GM23338 (cell line): ENCODE results near the gene FNDC7. TPM values are rescaled to one million over a fixed set of nuclear protein-coding genes. Genes with fewer than 3 reads are reported as not detected.

Source experiments
- ATAC-seq: fragments of 200-7000 bp; cut with Tn5 transposase; 3 replicates; pipeline ENCODE4 v1.9.1; 2020
- DNase-seq: peaks from one replicate; pipeline ENCODE4 v3.0.0-alpha.2; 2015; ENCODE audit warnings: low spot score
- H2AFZ ChIP-seq: fragments of 200-600 bp; sonication (generic); 2 replicates; pipeline ENCODE4 v1.8.0; 2016; ENCODE audit warnings: antibody characterized with exemption, mild to moderate bottlenecking, moderate library complexity
- H3F3A ChIP-seq: fragments of 200-600 bp; sonication (generic); replicated peaks from 2 replicates; pipeline ENCODE4 v1.8.0; 2017; ENCODE audit warnings: antibody characterized with exemption, mixed run types, low read depth
- H3K27ac ChIP-seq: fragments of 200-600 bp; sonication (generic); 2 replicates; pipeline ENCODE4 v1.6.1; 2016; ENCODE audit warnings: low read depth
- H3K27me3 ChIP-seq: fragments of 200-600 bp; sonication (generic); 2 replicates; pipeline ENCODE4 v1.8.0; 2016; ENCODE audit warnings: mild to moderate bottlenecking, mixed run types, moderate library complexity; ENCODE audit not compliant: insufficient read depth
- H3K36me3 ChIP-seq: fragments of 200-600 bp; sonication (generic); 2 replicates; pipeline ENCODE4 v1.8.0; 2016; ENCODE audit warnings: mild to moderate bottlenecking; ENCODE audit not compliant: insufficient read depth
- H3K4me1 ChIP-seq: fragments of 200-600 bp; sonication (generic); 2 replicates; pipeline ENCODE4 v1.8.0; 2016; ENCODE audit warnings: mild to moderate bottlenecking, moderate library complexity; ENCODE audit not compliant: insufficient read depth
- H3K4me2 ChIP-seq: fragments of 200-600 bp; sonication (generic); 2 replicates; pipeline ENCODE4 v1.7.1; 2017; ENCODE audit warnings: mixed run types
- H3K4me3 ChIP-seq: fragments of 200-600 bp; sonication (generic); 2 replicates; pipeline ENCODE4 v1.6.1; 2016; ENCODE audit warnings: mixed run types
- H3K79me2 ChIP-seq: fragments of 200-600 bp; sonication (generic); replicated peaks from 2 replicates; pipeline ENCODE4 v1.8.0; 2017; ENCODE audit warnings: mild to moderate bottlenecking; ENCODE audit not compliant: insufficient read depth
- H3K9me2 ChIP-seq: fragments of 200-600 bp; sonication (generic); 2 replicates; pipeline ENCODE4 v1.8.0; 2017; ENCODE audit not compliant: insufficient read depth
- H4K20me1 ChIP-seq: fragments of 200-600 bp; sonication (generic); replicated peaks from 2 replicates; pipeline ENCODE4 v1.8.0; 2017; ENCODE audit warnings: mild to moderate bottlenecking; ENCODE audit not compliant: insufficient read depth
- H3K27ac Mint-ChIP-seq: 2 replicates; pipeline ENCODE4 v1.8.0; 2020; ENCODE audit warnings: inconsistent platforms, mild to moderate bottlenecking, moderate library complexity, mixed read lengths
- H3K27me3 Mint-ChIP-seq: 3 replicates; pipeline ENCODE4 v1.8.0; 2022; ENCODE audit warnings: low read depth, mild to moderate bottlenecking, moderate library complexity, mixed read lengths, inconsistent platforms; ENCODE audit not compliant: insufficient read depth, poor library complexity
- H3K36me3 Mint-ChIP-seq: 3 replicates; pipeline ENCODE4 v1.8.0; 2021; ENCODE audit warnings: low read depth, mild to moderate bottlenecking, inconsistent platforms, moderate library complexity, mixed read lengths
- H3K4me1 Mint-ChIP-seq: 3 replicates; pipeline ENCODE4 v1.8.0; 2020; ENCODE audit warnings: mild to moderate bottlenecking, inconsistent platforms, mixed read lengths
- H3K4me3 Mint-ChIP-seq: 3 replicates; pipeline ENCODE4 v1.8.0; 2021; ENCODE audit warnings: moderate library complexity, mild to moderate bottlenecking, inconsistent platforms, mixed read lengths
- H3K9me3 Mint-ChIP-seq: 3 replicates; pipeline ENCODE4 v1.8.0; 2020; ENCODE audit warnings: moderate library complexity, mild to moderate bottlenecking, inconsistent platforms, mixed read lengths
- CREB1 ChIP-seq: fragments of 250-450 bp; sonication (Bioruptor Pico); IDR thresholded peaks from 2 replicates; pipeline ENCODE4 v1.5.0; 2020; ENCODE audit warnings: low read depth, mild to moderate bottlenecking, moderate library complexity
- EZH2 ChIP-seq: fragments of 200-600 bp; sonication (generic); IDR thresholded peaks from one replicate; pipeline ENCODE4 v1.8.0; 2017; ENCODE audit warnings: antibody characterized with exemption, mild to moderate bottlenecking, low read depth; ENCODE audit not compliant: unreplicated experiment
- EZH2phosphoT487 ChIP-seq: fragments of 200-600 bp; sonication (generic); IDR thresholded peaks from one replicate; pipeline ENCODE4 v1.8.1; 2018; ENCODE audit warnings: antibody characterized with exemption; ENCODE audit not compliant: unreplicated experiment
- JUNB ChIP-seq: IDR thresholded peaks from one replicate; pipeline ENCODE4 v1.6.1; 2016; ENCODE audit warnings: antibody characterized with exemption; ENCODE audit not compliant: unreplicated experiment
- NANOG ChIP-seq: IDR thresholded peaks from 2 replicates; pipeline ENCODE4 v1.6.1; 2016; ENCODE audit warnings: antibody characterized with exemption, borderline replicate concordance
- POLR2AphosphoS5 ChIP-seq: IDR thresholded peaks from 2 replicates; pipeline ENCODE4 v1.6.1; 2016; ENCODE audit warnings: antibody characterized with exemption, low read depth
- STAT1 ChIP-seq: IDR thresholded peaks from one replicate; pipeline ENCODE4 v1.6.1; 2016; ENCODE audit warnings: antibody characterized with exemption; ENCODE audit not compliant: unreplicated experiment
- ZNF114 ChIP-seq: fragments of 250-450 bp; sonication (Bioruptor Pico); IDR thresholded peaks from 2 replicates; pipeline ENCODE4 v1.5.0; 2020; ENCODE audit warnings: mild to moderate bottlenecking, moderate library complexity
- ZNF331 ChIP-seq: fragments of 250-450 bp; sonication (Bioruptor Pico); IDR thresholded peaks from 2 replicates; pipeline ENCODE4 v1.5.0; 2020; ENCODE audit warnings: low read depth, mild to moderate bottlenecking, moderate library complexity
- polyA plus RNA-seq: library from polyadenylated mRNA; unstranded; fragments of >200 nt; fragmentation: Nextera tagmentation; extraction: Ambion mirVana; gene quantifications from 2 replicates; pipeline ENCODE4 v1.2.1, GENCODE V29; 2016
- total RNA-seq: library from RNA; depleted of rRNA; stranded (reverse); fragments of >200 nt; shearing (Covaris generic); gene quantifications from 2 replicates; pipeline ENCODE4 v1.2.3, GENCODE V29; 2014
- TF ChIP-seq, protein P1 (sequence below): fragments of 250-450 bp; sonication (Bioruptor Pico); IDR thresholded peaks from 2 replicates; pipeline ENCODE4 v1.5.0; 2020; ENCODE audit warnings: mild to moderate bottlenecking, moderate library complexity
- TF ChIP-seq, protein P2 (sequence below): IDR thresholded peaks from one replicate; pipeline ENCODE4 v1.6.1; 2018; ENCODE audit warnings: antibody characterized with exemption; ENCODE audit not compliant: unreplicated experiment
- TF ChIP-seq, protein P3 (sequence below): IDR thresholded peaks from 2 replicates; pipeline ENCODE4 v1.6.1; 2016; ENCODE audit warnings: antibody characterized with exemption
- TF ChIP-seq, protein P4 (sequence below), 2 experiments: fragments of 200-600 bp in 1 of 2; sonication (generic) in 1 of 2; conservative IDR thresholded peaks; 2 replicates each; pipeline versions ENCODE4 v1.5.1 to v1.6.1; 2016 to 2017; ENCODE audit warnings: antibody characterized with exemption in 2 of 2, low read depth in 2 of 2, mild to moderate bottlenecking in 2 of 2, moderate library complexity in 1 of 2

FNDC7 gene
- total and polyA plus RNA-seq, 2 experiments from 2014 or later: 0.06 to 0.28 TPM

DNA sequence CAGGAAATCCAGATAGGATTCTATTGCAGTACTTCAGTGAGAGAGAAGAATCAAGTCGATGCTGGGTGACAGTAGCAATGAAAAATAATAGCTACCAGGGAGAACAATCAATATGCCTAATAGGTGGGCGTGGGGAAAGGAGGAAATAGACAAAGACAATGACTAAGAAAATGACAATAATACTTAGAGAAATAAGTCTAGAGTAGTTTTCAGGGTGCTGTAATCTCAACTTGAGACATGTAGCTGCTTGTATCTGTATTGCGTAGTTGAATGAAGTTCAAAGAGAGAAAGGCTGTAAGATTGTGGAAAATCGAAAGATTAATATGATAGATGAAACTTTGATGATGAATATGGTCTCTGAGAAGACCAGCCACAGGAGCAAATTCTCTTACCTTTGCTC is 36.4 kb downstream of the FNDC7 start:
- 0 out of 2 replicates have a peak, but pooled peaks cover 4% of the 10 kb centered on the region for H4K20me1 ChIP-seq
- H3K4me2 ChIP-seq: no peak overlapping the region
- H3F3A ChIP-seq: no peaks in the 10 kb centered on the region
- 0 out of 2 replicates have a peak, but pooled peaks cover 3% of the 10 kb centered on the region for H3K4me1 ChIP-seq
- H3K79me2 ChIP-seq: peaks cover 28% of the 10 kb centered on the region
- H3K36me3 Mint-ChIP-seq: peaks cover 5% of the 10 kb centered on the region
- DNase-seq: no peak
- H3K4me1 Mint-ChIP-seq: peaks cover 7% of the 10 kb centered on the region
- no peaks in the 10 kb centered on the region for H3K9me2 ChIP-seq
- H3K27ac ChIP-seq: no peak overlapping the region
- H2AFZ ChIP-seq: no peak overlapping the region
- H3K4me3 ChIP-seq: no peak overlapping the region
- peaks cover 12% of the 10 kb centered on the region for H3K27me3 Mint-ChIP-seq
- TF ChIP-seq, protein P1, sequence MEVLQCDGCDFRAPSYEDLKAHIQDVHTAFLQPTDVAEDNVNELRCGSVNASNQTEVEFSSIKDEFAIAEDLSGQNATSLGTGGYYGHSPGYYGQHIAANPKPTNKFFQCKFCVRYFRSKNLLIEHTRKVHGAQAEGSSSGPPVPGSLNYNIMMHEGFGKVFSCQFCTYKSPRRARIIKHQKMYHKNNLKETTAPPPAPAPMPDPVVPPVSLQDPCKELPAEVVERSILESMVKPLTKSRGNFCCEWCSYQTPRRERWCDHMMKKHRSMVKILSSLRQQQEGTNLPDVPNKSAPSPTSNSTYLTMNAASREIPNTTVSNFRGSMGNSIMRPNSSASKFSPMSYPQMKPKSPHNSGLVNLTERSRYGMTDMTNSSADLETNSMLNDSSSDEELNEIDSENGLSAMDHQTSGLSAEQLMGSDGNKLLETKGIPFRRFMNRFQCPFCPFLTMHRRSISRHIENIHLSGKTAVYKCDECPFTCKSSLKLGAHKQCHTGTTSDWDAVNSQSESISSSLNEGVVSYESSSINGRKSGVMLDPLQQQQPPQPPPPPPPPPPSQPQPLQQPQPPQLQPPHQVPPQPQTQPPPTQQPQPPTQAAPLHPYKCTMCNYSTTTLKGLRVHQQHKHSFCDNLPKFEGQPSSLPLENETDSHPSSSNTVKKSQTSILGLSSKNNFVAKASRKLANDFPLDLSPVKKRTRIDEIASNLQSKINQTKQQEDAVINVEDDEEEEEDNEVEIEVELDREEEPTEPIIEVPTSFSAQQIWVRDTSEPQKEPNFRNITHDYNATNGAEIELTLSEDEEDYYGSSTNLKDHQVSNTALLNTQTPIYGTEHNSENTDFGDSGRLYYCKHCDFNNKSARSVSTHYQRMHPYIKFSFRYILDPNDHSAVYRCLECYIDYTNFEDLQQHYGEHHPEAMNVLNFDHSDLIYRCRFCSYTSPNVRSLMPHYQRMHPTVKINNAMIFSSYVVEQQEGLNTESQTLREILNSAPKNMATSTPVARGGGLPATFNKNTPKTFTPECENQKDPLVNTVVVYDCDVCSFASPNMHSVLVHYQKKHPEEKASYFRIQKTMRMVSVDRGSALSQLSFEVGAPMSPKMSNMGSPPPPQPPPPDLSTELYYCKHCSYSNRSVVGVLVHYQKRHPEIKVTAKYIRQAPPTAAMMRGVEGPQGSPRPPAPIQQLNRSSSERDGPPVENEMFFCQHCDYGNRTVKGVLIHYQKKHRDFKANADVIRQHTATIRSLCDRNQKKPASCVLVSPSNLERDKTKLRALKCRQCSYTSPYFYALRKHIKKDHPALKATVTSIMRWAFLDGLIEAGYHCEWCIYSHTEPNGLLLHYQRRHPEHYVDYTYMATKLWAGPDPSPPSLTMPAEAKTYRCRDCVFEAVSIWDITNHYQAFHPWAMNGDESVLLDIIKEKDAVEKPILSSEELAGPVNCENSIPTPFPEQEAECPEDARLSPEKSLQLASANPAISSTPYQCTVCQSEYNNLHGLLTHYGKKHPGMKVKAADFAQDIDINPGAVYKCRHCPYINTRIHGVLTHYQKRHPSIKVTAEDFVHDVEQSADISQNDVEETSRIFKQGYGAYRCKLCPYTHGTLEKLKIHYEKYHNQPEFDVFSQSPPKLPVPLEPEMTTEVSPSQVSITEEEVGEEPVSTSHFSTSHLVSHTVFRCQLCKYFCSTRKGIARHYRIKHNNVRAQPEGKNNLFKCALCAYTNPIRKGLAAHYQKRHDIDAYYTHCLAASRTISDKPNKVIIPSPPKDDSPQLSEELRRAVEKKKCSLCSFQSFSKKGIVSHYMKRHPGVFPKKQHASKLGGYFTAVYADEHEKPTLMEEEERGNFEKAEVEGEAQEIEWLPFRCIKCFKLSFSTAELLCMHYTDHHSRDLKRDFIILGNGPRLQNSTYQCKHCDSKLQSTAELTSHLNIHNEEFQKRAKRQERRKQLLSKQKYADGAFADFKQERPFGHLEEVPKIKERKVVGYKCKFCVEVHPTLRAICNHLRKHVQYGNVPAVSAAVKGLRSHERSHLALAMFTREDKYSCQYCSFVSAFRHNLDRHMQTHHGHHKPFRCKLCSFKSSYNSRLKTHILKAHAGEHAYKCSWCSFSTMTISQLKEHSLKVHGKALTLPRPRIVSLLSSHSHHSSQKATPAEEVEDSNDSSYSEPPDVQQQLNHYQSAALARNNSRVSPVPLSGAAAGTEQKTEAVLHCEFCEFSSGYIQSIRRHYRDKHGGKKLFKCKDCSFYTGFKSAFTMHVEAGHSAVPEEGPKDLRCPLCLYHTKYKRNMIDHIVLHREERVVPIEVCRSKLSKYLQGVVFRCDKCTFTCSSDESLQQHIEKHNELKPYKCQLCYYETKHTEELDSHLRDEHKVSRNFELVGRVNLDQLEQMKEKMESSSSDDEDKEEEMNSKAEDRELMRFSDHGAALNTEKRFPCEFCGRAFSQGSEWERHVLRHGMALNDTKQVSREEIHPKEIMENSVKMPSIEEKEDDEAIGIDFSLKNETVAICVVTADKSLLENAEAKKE: no peak
- no peak for TF ChIP-seq ZNF331 (CRISPR knock-in tag)
- TF ChIP-seq, protein P2, sequence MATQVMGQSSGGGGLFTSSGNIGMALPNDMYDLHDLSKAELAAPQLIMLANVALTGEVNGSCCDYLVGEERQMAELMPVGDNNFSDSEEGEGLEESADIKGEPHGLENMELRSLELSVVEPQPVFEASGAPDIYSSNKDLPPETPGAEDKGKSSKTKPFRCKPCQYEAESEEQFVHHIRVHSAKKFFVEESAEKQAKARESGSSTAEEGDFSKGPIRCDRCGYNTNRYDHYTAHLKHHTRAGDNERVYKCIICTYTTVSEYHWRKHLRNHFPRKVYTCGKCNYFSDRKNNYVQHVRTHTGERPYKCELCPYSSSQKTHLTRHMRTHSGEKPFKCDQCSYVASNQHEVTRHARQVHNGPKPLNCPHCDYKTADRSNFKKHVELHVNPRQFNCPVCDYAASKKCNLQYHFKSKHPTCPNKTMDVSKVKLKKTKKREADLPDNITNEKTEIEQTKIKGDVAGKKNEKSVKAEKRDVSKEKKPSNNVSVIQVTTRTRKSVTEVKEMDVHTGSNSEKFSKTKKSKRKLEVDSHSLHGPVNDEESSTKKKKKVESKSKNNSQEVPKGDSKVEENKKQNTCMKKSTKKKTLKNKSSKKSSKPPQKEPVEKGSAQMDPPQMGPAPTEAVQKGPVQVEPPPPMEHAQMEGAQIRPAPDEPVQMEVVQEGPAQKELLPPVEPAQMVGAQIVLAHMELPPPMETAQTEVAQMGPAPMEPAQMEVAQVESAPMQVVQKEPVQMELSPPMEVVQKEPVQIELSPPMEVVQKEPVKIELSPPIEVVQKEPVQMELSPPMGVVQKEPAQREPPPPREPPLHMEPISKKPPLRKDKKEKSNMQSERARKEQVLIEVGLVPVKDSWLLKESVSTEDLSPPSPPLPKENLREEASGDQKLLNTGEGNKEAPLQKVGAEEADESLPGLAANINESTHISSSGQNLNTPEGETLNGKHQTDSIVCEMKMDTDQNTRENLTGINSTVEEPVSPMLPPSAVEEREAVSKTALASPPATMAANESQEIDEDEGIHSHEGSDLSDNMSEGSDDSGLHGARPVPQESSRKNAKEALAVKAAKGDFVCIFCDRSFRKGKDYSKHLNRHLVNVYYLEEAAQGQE: no peak
- TF ChIP-seq CREB1 (CRISPR knock-in tag): no peak
- TF ChIP-seq EZH2phosphoT487: no peak
- TF ChIP-seq ZNF114 (CRISPR knock-in tag): no peak
- no peak for TF ChIP-seq POLR2AphosphoS5
- TF ChIP-seq, protein P3, sequence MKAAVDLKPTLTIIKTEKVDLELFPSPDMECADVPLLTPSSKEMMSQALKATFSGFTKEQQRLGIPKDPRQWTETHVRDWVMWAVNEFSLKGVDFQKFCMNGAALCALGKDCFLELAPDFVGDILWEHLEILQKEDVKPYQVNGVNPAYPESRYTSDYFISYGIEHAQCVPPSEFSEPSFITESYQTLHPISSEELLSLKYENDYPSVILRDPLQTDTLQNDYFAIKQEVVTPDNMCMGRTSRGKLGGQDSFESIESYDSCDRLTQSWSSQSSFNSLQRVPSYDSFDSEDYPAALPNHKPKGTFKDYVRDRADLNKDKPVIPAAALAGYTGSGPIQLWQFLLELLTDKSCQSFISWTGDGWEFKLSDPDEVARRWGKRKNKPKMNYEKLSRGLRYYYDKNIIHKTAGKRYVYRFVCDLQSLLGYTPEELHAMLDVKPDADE: no peak
- no peak for TF ChIP-seq STAT1
- TF ChIP-seq, protein P4, sequence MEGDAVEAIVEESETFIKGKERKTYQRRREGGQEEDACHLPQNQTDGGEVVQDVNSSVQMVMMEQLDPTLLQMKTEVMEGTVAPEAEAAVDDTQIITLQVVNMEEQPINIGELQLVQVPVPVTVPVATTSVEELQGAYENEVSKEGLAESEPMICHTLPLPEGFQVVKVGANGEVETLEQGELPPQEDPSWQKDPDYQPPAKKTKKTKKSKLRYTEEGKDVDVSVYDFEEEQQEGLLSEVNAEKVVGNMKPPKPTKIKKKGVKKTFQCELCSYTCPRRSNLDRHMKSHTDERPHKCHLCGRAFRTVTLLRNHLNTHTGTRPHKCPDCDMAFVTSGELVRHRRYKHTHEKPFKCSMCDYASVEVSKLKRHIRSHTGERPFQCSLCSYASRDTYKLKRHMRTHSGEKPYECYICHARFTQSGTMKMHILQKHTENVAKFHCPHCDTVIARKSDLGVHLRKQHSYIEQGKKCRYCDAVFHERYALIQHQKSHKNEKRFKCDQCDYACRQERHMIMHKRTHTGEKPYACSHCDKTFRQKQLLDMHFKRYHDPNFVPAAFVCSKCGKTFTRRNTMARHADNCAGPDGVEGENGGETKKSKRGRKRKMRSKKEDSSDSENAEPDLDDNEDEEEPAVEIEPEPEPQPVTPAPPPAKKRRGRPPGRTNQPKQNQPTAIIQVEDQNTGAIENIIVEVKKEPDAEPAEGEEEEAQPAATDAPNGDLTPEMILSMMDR (conservative IDR thresholded peaks at IDR 0.05; ENCODE audit: low read depth in 2 of 2): no peak
- TF ChIP-seq JUNB: no peak
- no peak for TF ChIP-seq NANOG
- no peak for TF ChIP-seq EZH2
- H3K27me3 ChIP-seq: no peaks in the 10 kb centered on the region
- H3K9me3 Mint-ChIP-seq: no peaks in the 10 kb centered on the region; the same call in 2 of the 3 replicates
- ATAC-seq: no peak
- no peaks in the 10 kb centered on the region for H3K36me3 ChIP-seq
- H3K4me3 Mint-ChIP-seq: no peak overlapping the region
- no peak overlapping the region for H3K27ac Mint-ChIP-seq
